HG02885 (cell line): ENCODE results near the gene ALPK1.
A peak's percentile ranks its signal among the peaks of the same experiment; 100 is the strongest.
"Not testable (repeated sequence)": the region's sequence is repeated elsewhere in the genome, so short reads cannot be mapped to it uniquely, and the experiment has no call there.

Source experiments
- ATAC-seq: cut with Tn5 transposase; IDR thresholded peaks from one replicate; pipeline ENCODE4 v1.9.1; 2021; ENCODE audit warnings: mild to moderate bottlenecking; ENCODE audit not compliant: unreplicated experiment, poor library complexity

The ALPK1 gene

GRCh38 chr4:112282860-112283667 is 14.1 kb upstream of the ALPK1 start:
- ATAC-seq = no peak

- no peak for ATAC-seq
Measured at GRCh38 chr4:112284166-112284565, 13.0 kb upstream of the ALPK1 start.

DNA sequence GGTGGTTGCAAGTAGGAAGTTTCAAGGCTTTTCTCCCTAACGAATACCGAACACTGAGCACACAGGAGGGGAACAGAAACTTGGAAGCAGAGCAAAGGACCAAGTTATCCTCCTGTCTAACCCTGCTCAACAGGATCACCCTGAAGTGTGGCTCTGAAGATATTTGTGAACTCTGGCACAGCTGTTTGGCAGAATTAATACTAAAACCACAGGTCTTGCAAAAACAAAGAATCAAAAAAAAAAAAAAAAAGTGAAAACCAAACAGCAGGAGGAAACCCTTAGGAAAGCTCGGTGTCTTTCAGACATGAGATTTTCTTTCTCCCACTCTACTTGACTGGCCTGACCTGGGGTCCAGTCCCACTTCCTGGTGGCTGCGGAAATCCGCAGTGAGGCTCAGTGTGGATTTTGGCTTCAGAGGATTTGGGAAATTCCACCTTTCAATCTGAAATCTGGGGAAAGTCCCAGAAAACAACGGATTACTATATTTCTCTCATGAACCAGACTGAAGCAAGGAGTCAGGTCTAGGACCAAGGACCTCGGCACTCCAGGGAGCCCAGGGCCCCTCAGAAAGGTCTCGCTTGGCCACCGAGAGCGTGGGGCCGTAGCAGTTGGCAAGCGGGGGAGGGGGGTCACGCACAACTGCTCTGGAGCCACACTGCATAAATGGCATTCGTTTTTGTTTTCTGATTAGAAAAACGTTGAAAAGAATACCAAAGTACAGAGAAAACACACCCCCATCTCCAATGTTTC is 12.3 kb upstream of the ALPK1 start:
- ATAC-seq = no peak

DNA sequence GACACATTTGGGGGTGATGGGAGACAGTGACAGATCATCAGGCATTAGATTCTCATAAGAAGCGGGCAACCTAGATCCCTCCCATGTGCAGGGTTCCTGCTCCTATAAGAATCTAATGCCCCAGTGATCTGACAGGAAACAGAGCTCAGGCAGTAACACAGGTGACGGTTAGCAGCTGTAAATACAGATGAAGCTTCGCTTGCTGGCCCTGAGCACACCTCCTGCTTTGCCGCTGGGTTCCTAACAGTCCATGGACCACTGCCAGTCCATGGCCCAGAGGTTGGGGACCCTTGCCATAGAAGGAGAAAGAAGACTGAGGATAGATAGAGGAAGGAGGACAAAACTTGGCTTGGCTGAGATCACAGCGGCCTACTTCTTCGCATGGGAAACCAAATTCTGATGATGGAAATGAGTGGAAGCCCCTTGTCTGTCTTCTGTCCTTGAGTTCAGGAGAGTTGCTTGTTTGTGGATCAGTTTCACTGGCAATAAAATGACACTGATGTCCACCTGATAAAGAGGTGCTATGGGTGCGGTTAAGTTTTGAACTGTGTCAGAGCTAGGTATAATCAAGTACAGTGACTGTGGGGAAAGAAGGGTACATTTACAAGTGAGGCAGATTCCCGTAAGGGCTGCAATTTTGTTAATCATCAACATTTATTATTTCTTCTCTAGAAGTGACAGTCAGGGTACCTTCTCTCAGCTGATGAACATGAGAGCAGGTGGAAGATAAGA is 9.7 kb upstream of the ALPK1 start:
- peak; percentile 33 for ATAC-seq

- peak; percentile 35 for ATAC-seq
Measured at GRCh38 chr4:112288455-112288854, 8.7 kb upstream of the ALPK1 start.

DNA sequence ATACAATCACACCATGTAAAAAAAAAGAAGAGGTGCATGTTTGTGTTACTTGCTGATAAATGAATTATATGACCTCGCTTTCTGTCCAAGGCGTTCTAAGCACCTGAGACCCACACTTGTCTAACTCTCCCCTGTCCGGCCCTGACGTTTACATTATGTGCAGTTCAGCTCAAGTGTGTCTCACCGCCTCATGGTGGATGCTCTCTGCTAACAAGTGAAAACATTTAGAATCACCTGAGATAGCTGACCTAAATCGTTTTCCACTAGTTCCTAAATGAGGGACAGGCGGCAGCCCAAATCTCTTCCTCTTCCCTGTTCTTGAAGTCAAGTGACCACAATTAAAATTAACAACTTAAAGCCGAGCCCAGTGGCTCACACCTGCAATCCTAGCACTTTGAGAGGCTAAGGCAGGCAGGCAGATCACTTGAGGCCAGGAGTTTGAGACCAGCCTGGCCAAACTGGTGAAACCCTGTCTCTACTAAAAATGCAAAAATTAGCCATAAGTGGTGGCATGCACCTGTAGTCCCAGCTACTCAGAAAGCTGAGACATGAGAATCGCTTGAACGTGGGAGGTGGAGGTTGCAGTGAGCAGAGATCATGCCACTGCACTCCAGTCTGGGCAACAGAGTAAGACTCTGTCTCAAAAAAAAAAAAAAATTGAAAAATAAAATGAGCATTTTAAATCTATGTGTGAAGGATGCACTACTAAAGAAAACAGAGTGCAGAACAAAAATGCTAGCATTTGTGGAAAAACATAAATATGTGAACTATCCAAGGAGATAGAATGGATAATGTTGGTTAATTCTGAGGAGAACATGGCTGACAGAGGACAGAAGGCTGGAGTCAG is 7.5 kb upstream of the ALPK1 start:
- no peak for ATAC-seq

- ATAC-seq = peak; percentile 27
Measured at GRCh38 chr4:112290341-112290740, 6.8 kb upstream of the ALPK1 start.

GRCh38 chr4:112299721-112300120 is 2.6 kb downstream of the ALPK1 start:
- no peak for ATAC-seq

DNA sequence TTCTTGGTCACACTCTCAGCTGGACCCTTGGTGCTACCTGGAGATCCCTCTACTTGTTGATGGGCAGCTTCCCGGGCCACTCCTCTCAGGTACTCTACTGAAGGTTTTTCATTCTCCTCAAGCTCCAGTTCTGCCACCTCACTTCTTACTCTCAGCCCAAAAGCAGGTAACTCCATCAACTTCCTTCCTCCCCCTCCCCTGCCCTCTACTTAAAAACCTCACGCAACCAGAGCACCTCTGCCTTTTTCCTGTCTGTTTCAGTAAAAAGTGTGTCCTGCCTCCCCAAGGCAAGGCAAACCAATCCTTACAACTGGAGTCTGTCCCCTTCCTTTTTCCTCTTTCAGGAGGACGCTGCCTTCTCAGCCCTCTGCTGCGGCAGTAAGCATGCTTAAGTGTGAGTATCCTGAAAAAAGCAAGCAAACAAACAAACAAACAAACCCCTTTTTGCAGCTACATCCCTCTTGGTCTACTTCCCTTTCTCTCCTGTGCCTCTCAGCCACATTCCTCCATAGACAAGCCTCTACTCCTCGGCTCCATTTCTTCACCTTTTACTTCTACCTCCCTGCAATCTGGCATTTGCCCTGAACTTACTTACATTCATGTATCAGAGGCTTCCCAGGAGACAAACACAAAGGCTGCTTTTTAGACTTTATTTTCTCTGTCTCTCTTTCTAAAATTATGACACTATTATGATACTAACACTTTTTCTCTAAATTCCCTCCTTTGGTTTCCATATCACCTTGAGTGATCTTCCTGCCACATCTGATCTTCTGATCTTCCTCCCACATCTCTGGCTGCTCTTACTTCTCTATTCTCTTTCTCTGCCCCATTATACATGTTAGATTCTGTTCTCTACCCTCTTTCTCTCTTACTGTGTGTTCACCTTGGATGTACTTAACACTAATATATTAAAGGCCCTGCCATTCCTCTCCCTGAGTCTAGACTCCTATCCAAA is 5.4 kb downstream of the ALPK1 start:
- ATAC-seq = peak; percentile 78

DNA sequence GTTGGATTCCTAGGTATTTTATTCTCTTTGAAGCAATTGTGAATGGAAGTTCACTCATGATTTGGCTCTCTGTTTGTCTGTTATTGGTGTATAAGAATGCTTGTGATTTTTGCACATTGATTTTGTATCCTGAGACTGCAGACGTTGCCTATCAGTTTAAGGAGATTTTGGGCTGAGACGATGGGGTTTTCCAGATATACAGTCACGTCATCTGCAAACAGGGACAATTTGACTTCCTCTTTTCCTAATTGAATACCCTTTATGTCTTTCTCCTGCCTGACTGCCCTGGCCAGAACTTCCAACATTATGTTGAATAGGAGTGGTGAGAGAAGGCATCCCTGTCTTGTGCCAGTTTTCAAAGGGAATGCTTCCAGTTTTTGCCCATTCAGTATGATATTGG is 8.3 kb downstream of the ALPK1 start:
- ATAC-seq = not testable (repeated sequence)

DNA sequence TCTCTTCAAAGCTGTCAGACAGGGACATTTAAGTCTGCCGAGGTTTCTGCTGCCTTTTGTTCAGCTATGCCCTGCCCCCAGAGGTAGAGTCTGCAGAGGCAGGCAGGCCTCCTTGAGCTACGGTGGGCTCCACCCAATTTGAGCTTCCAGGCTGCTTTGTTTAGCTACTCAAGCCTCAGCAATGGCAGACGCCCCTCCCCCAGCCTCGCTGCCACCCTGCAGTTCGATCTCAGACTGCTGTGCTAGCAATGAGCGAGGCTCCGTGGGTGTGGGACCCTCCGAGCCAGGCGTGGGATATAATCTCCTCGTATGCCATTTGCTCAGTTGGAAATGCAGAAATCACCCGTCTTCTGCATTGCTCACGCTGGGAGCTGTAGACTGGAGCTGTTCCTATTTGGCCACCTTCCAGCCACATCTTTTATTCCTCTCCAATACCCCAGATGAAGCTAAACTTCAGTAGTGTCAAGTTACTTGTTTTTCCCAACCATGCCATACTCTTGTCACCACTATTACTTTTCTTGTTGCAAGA is 12.2 kb downstream of the ALPK1 start:
- ATAC-seq = not testable (repeated sequence)

DNA sequence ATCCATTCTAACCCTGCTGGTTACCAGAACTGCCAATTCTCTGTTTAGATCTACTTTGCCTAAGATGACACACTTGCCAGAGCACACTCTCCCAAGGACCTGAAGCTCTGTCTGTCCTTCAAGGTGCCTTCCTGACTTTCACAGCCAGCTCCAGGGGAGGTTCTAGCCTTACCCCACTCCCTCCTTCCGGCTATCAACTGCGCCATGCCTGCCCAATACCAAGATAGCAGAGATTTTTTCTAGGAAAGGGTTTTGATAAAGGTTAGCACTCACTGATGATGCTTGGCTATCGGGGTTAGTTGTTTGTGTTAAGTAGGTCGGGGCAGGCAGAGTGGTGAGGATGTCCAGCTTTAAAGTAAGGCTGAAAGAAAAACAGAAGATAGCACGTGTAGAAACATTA is 14.3 kb downstream of the ALPK1 start:
- no peak for ATAC-seq

DNA sequence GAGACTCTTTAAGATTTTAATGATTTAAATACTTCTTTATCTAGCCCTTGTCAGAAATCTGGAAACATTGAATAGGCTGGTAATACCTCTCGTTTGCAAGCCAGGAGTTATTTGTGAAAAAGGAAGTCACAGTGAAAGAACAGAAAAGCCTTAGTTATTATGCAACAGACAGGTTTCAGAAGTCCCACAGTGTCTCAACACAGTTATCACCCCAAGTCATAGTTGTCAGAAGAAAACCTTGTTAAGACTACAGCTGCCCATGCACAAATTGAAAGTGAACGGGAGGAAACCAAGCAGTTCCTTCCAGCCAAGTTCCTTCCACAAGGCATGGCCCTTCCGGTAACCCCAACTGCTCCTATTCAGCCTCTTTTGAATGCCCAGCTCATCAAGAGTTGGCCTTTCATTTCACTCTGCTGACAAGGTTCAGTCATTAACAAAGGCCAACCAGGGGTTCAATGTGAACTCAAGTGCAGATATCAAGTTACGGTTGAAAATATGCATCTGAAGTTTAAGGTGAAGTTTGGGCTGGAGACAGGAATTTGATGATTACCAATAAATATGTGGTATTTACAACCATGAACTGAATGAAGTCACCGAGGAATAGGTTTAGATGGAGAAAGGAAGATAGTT is 15.6 kb downstream of the ALPK1 start:
- peak; percentile 98 for ATAC-seq

- ATAC-seq = no peak
Measured at GRCh38 chr4:112315446-112315845, 18.3 kb downstream of the ALPK1 start.

DNA sequence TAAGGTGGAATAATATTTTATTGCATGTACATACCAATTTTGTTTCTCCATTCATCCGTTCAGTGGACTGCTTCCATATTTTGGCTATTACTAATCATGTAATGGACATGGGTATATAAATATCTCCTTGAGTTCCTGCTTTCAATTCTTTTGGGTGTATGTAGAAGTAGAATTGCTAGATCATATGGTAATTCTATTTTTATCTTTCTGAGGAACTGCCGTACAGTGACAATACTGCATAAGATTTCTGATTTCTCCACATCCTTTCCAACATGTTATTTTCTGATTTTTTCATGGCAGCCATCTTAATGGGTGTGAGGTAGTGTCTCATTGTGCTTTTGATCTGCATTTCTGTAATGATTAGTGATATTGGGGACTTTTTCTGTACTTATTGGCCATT is 19.2 kb downstream of the ALPK1 start:
- ATAC-seq = no peak

- ATAC-seq = peak; percentile 97
Measured at GRCh38 chr4:112318239-112319142, 21.3 kb downstream of the ALPK1 start.
